Activated CD4-positive, alpha-beta T cell treated with anti-CD3 and anti-CD28 coated beads, Interleukin-2, amount 50 U/mL, for 1 hour (primary cell): Measurements from ENCODE around the gene CALHM4.

ENCODE experiments used
- DNase-seq: peaks from one replicate; pipeline ENCODE4 v3.0.0-alpha.2; 2020

Gene CALHM4

DNA sequence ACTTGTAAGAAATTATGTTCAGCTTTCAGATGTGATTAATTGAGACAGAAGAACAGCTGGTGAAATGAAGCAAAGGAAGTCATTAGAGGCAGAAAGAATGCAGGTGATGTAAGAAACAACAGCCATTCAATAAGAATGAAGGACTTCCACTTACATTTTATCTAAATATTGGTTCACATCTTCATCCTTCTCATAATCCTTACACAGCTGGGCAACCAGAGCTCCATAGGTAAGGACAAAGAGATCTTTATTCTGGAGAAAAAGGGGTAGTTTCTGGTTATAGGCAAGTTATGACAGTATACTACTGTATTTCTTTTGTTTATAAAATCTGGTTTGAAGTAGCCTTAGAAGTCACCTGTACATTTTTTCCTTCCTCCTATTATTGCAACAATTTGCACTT lies 10.4 kb upstream of the CALHM4 start:
- no peak for DNase-seq

DNA sequence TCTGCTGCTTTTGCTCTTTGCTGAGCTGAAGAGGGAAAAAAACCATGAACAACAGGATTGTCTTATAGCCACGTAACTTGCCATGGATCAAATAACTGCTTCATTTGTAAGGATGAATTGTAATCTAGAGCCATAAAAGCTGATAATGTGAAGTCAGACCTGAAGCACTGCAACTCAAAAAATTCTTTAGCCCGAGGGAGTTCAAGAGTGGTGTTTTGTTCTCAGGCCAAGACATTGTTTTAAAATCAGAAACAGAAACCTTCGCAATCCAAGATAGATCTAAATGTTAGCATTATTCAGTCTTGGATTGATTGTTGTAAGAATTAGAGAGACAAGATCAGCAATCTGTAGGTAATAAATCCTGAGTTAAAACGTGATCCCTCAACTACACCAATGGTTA lies 7.9 kb upstream of the CALHM4 start, which contains the start of gene TRAPPC3L:
TSS of gene TRAPPC3L (minus strand) at position 34 of the 400 bp plus-strand sequence. CDS start 170 bp downstream, outside the sequence.
- no peak for DNase-seq

DNA sequence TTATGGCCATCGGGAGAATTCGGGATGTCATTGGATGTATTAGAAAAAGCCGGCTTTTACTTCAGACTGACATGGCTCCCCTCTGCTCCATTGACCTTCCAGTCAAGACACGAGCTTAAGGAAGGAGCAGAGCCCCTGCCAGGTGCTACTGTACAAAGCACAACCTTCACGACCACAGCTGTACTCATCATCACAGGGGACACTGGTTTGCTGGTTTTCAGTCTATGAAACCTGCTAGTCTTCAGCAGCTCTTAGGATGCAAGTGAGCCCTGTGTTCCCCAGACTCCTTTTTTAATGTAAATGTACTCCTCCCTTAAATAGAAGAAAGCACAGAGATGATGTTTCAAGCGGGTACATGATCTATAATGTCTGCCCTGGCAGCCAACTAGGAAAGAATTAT lies 6.2 kb upstream of the CALHM4 start:
- DNase-seq, result no peak

DNA sequence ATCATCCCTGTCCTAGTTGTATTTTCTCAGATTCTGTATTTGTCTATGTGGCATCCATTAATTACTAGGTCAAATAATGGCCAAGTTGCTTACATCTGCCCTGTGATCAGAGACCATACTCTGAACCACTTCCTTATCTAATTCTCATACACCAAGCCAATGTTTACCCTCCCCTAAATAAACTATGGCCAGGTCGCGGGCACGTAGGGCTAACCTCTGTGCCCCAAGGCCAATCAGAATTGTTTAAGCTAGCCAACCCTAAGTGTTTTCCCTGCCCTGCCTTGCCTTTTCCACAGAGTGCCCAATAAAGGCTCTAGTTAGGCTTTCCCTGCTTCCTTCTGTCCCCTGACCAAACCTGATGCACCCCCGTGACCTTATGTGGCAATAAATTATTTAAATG lies 2.8 kb upstream of the CALHM4 start:
- no peak for DNase-seq

DNA sequence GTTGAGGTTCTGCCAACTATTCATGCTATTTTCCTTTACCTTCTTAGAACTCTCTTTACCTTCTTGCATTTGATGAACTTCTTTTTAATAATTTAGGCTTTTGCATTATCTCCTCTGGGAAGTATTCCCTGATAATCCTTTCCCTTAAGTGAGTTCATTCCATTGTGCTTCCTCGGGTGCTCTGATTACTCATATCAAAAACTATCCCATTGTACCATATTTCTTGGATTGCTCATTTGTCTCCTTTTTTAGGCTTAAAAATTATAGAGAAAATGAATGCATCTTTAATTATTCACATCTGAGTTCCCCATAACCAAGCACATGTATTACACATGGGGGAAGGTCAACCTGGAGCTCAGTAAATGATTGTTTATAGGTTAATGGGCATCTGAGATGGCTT lies 2.5 kb downstream of the CALHM4 start:
- DNase-seq, result no peak

DNA sequence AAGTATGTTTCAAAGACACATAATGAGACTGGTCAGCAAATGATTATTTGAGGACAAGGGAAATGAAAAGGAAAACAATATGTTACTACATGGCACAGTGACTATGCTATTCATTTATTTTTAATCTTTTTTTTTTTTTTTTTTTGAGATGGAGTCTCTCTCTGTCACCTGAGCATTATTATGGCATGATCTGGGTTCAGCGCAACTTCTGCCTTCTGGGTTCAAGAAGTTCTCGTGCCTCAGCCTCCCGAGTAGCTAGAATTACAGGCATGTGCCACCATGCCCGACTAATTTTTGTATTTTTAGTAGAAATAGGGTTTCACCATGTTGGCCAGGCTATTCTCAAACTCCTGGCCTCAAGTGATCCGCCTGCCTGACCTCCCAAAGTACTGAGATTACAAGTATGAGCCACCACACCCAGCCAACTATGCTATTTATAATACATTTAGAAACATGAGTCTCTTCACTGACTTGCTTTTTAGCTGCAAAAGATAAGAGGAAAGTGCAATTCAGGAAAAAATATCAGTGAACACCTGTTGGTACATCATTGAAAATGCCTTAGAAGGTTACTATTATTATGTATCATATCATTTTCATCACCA lies 3.4 kb downstream of the CALHM4 start:
- DNase-seq, result no peak

DNA sequence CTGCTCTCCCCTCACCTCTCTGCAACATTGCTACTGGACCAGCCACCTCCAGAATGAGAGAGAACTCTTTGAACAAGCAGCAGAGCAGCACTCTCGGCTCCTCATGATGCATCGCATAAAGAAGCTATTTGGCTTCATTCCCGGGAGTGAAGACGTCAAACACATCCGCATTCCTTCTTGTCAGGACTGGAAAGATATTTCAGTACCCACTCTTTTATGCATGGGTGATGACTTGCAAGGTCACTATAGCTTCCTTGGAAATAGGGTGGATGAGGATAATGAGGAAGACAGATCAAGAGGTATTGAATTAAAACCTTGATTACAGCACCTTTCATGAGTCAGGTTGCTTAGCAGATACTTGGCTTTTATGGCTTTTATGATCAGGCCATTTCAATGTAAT lies 4.3 kb downstream of the CALHM4 start:
- no peak for DNase-seq

DNA sequence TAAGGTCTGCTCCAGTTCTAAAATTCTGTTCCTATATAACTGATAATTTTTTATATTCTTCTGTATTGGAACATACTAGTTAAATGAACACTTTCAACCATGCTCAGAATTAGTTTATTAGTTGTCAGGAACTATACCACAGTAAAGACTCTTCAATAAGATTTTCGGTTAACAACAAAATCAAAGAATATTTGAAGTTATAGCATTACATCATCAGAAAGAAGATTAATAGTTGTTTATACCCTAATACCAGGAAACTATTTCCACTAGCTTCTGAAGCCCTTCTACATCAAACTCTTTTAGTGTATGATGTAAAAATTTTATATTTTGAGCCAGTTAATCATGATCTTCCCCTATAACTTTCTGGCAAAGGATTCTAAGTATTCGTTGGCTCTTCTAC lies 6.6 kb downstream of the CALHM4 start:
- no peak for DNase-seq

DNA sequence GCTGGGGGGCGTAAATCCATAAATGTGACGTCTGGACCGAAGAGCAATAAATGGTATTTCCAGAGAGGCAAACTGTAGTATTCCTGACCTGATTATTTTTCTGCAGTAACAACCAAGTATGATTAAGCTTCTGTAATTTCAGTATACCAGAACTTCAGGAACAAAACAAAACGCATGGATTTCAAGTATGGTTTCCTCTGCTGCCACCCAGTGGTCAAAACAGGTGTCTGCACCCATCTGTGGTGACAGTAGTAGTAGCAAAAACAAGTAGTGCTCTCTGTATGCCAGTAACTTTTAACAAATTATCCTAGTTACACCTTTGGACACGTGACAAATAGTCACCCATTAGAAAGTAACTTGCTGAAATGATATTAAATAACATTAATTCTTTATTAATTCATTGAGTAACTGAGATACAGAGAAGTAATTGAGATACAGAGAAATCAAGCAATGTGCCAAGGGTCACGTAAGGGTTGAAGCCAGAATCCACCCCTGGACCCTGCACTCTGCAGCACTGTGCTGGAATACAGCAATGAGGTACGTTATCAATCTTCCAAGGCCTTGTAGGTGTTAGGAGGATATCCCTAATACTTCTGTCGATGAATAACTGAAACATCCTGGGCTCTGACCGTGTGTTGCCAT lies 7.9 kb downstream of the CALHM4 start:
- DNase-seq, result peak; percentile 59

DNA sequence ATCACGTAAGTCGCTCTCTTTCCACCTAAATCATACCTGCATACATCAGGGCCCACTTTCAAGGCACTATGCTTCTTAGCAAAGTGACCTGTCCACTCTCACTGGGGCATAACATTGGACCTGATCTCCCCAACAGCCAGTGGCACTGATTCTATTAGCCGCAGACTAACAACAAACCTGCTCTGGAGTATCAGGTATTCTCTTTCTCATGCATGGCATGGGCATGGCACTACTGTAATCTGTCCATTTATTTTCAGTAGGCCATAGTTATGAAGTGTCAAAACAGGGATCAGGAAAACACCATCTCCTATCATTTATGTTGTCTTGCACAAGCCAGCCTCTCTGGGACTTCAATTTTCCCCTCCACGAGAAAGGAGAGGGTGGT lies 8.5 kb downstream of the CALHM4 start:
- no peak for DNase-seq

DNA sequence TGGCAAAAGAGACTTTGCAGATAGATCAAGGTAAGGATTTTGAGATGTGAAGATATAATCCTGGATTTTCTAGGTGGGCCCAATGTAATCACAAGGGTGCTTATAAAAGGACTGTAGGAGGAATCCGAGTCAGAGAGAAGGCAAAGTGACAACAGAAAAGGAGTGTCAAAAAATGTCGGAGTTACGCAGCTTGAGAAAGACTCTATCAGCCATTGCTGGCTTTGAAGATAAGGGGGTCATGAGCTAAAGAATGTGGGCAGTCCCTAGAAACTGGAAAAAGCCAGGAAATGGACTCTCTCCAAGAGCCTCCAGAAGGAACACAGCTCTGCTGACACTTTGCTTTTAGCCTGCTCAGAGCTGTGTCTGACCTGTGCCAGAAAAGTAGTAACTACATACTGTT lies 9.1 kb downstream of the CALHM4 start:
- DNase-seq, result no peak

DNA sequence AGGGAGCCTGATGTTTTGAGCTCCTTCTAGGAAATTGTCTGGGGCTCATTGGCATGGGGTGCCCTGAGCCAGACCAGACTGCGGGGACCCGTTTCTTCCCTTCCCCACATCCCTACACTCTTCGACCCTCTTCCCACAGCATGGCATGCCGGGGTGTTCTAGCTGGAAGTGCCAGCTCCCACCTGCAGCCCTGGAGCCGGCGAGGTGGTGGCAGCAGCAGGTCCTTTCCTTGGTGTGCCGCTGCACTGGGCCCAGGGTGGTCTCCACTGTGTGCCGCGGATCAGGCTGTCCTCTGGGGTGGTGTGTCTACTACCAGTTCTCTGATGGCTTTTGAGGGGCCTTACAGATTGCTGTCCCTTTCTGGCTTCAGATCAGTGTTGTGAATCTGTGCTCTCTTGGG lies 10.3 kb downstream of the CALHM4 start:
- DNase-seq, result no peak

DNA sequence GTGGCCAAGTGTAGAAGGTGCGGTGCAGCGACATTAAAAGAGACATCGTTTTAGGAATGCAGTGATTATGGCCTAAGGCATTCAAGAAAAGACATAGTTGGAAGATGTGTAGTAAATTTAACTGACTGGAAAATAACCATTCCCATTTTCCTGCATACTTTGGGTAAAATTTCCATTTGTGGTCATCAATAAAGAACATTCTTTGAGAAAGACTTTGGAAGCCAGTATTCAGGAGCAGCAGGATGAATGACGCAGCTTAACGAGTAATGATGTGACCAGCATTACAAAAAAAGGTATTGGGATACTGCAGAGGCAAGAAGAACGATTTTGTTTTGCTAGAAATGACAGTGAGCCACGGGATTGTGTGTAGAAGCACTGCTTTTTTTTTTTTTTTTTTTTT lies 10.8 kb downstream of the CALHM4 start:
- no peak for DNase-seq

DNA sequence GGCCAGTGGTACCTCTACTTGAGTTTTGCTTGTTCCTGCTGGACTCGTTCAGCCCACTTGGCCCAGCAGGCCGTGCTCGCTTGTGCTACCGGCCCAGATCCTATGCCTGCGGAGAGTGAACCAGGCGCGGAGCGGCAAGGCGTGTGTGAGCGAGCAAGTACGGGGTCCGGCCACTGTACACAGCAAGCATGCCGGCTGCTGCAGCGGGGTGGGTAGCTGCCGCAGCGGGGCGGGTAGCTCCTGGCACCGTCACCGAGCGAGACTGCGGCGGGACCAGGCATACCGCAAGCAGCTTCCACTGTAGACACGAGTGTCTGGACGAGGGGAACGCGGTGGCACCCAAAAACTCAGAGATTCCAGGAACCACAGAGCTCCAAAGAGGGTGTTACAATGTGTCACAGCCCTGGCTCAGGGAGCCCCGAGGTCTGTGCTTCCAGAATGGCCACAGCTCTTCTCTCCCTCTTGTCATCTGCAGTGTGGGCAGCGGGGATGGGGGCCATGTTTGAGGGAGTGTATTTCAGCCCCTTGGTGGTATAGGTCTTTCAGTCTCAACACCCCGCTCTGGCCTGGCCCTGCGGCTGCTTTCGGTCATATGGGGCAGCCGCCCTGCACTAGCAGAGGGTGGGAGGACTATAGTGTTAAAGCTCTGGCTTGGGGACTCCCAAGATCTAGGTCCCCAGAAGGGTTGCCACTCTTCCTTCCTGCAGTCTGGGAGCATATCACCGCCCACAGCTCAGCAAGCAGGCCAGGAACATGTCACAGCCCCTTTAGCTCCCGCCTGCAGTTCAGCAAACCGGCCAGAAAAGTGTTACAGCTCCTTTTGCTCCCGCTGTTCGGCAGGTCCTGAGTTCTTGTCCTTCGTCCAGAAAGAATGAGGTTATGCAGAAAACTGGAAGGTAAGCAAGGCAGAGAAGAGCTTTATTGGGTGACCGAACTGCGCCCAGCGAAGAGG lies 11.6 kb downstream of the CALHM4 start:
- DNase-seq, result peak; percentile 13

DNA sequence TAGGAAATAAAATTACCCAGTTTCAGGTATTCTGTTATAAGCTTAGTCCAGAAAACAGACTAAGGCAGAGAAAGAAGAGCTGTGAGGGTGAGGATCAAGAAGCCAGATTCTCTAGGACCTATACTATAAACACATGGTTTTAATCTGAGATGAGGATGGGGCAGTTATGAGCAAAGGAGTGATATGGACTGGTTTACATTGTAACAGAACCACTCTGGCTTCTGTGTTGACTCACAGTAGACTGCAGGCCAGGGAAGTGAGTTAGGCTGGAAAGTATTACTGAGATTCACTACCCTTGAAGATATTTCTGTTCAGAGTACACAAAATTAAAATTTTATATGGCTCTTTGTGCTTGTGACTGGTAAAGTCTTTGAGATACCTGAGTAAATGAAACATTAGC lies 14.6 kb downstream of the CALHM4 start:
- DNase-seq, result no peak

DNA sequence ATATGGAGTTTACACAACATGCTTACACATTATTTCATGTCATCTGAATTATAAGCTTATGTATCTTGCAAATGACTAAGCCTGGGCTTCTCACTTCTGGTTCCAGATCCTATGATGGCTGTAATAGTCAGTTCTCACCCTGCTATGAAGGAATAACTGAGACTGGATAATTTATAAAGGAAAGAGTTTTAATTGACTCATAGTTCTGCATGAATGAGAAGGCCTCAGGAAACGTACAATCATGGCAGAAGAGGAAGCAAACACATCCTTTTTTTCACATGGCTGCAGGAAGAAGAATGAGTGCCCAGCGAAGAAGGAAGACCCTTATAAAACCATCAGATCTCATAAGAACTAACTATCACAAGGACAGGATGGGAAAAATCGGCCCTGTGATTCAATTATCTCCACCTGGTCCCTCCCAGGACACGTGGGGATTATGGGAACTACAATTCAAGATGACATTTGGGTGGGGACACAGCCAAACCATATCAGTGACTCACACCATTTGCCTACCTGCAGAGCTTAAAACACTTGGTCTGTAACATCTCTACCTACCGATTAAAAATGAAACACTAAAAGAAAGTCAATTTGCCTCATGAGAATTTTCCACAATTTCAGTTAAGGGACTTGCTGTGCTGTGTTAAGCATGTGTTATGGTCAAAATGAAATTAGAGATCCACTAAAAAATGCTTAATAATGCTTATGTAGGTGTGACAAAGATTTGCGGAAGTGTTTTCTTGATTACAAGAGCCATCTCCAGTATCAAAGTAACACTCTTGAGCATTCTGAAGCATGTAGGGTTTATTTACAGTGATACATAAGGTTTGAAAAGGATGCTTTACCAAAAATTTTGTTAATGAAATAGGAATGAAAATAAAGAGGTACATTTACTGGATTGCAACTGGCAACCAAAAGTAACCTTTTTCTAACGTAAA lies 15.5 kb downstream of the CALHM4 start:
- DNase-seq, result no peak

DNA sequence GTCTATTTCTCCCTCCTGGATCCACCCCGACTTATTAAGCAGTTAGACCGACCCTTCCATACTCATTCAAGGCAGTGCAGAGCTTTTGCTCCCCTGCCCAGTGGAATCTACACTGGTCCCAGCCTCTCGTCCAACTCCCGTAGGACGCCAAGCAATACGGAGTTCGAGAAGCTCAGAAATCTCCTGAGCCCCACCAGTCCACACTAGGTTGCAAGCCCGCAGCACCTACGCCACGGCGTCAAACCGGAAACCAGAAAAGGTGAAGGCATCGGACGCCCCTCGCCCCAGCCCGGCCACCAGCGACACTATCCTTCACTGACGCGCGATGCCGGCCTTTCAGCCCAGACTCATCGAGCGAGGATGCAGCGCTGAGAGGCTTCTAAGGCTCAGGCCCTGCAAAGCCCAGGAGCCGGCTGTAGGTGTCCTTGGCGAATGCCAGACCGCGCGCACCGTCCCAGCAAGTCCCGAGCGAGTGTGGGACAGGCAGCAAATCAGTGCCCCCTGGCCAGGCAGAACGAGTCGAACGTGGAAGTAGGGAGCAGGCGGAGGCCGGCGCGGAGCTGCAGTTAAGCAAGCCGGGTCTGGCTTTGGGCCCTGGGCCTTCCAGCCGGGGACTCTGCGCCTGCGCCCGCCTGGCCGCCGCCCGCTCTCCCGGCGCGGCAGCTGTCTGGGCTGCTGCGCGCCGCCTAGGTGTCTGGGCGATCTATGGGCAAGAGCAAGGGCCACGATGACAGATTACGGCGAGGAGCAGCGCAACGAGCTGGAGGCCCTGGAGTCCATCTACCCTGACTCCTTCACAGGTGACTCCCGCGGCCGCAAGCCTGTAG lies 17.5 kb downstream of the CALHM4 start, which contains the start of gene RWDD1:
TSS of gene RWDD1 (plus strand) at position 649 of the 827 bp plus-strand sequence. CDS start at position 728, 79 bp downstream.
- peak; percentile 99 for DNase-seq

DNA sequence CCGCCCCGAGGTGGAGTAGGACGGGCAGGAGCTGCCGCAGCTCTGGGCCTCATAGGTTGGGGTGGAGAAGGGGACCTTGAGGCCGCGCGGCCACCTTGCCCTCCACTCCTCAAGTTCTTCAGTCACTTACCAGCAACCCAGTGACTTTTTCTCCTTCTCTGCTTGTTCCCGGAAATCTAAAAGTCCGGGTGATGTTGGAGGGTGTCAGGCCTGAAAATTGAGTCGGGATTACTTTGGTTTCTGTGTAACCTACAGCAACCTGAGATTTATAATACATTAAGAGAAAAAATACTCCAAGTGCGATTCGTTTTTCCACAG lies 18.1 kb downstream of the CALHM4 start:
- DNase-seq, result no peak

DNA sequence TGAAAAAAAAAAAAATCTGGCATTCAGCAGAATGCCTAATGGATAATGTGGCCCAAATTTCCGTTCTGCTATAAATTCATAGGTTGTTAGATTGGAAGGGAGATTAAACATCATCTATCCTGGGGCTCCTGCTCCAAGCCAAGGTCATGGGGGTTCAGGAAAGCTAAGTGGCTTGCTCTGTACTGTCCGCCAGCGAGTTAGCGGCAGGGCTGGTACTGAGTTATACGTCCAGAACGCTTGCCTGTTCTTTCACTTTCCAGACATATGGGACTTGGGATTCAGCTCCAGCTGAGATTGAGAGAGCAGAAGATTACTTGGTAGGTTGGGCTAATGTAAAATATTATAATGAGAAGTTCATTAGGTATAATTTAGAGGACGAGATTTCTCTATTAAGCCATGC lies 18.6 kb downstream of the CALHM4 start:
- DNase-seq, result no peak

DNA sequence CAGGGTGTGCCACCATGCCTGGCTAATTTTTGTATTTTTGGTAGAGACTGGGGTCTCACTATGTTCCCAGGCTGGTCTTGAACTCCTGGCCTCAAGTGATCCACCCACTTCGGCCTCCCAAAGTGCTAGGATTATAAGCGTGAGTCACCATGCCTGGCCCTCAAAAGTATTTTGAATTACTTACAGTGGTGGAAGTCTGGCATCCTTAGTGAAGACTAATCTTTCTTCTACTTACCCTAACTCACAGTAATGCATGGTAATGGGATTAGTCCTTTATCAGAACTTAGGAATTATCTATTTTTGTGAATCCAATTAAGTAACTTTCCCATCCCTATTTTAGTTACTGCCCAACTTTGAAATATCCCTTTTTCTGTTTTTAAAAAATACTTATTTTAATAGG lies 21.7 kb downstream of the CALHM4 start:
- no peak for DNase-seq

DNA sequence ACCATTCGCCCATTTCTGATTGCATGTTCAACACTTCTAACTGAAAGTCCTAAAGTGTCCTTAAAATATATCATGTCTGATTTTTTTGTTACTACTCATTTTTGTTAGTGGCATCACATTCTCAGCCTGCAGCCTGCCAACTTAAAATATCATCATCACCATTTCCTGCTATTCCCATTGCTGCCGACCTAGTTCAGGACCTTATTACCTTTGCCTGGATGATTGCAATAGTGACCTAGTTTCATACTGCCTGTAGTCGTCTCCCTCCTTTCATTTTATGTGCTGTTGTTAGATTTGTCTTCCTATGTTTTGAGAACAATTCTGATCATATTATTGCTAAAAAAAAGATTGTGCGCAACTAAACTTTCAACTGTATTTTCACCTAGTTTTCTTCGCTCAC lies 23.9 kb downstream of the CALHM4 start:
- DNase-seq, result no peak

DNA sequence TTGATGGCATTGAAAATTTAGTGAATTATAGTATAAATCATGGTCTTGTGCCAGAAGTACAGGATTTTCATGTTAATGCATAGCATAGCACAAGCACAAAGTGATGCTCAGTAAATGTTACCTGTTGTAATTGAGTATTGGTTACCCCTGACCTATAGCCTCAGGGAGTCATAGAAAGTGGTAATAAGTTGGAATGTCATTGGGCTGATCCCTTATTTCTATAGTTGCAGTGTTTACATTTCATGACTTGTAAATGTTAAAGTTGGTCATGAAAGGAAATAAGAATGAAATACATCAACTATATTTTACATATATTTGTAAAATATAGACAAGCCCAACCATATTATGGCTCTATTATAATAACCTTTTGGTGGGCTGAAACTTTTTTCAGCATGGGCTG lies 24.8 kb downstream of the CALHM4 start:
- no peak for DNase-seq
